ENCODE measurements around the gene RAD18.

RAD18 gene

GRCh38 chr3:8964436-8965370, 1.4 kb upstream of the RAD18 start:
- no peak for DNase-seq

- DNase-seq = no peak
Observed at GRCh38 chr3:8962226-8962861, 928 bp downstream of the RAD18 start.

- DNase-seq = peak; percentile 50 to 60 (median 54)
Observed at GRCh38 chr3:8959668-8960067, 3.6 kb downstream of the RAD18 start.

- DNase-seq = peak; percentile 46 to 70 (median 67)
Observed at GRCh38 chr3:8954938-8955763, 8.1 kb downstream of the RAD18 start.

GRCh38 chr3:8953313-8953712, 10.0 kb downstream of the RAD18 start:
- DNase-seq = no peak

GRCh38 chr3:8952130-8952529, 11.1 kb downstream of the RAD18 start:
- no peak for DNase-seq

GRCh38 chr3:8945890-8946600, 17.2 kb downstream of the RAD18 start:
- no peak for DNase-seq

GRCh38 chr3:8942746-8943488, 20.4 kb downstream of the RAD18 start:
- DNase-seq = no peak

- peak in 2 of 3 donors; percentile 11 to 12 for DNase-seq
Observed at GRCh38 chr3:8942115-8942514, 21.2 kb downstream of the RAD18 start.

- DNase-seq = peak in 2 of 3 donors; percentile 23 to 28
Observed at GRCh38 chr3:8938021-8938420, 25.3 kb downstream of the RAD18 start.

- no peak for DNase-seq
Observed at GRCh38 chr3:8937064-8938020, 25.9 kb downstream of the RAD18 start.

- DNase-seq = no peak
Observed at GRCh38 chr3:8932507-8932906, 30.8 kb downstream of the RAD18 start.

GRCh38 chr3:8931342-8931741, 31.9 kb downstream of the RAD18 start:
- DNase-seq = no peak

GRCh38 chr3:8929860-8930259, 33.4 kb downstream of the RAD18 start:
- DNase-seq = no peak

- DNase-seq = no peak
Observed at GRCh38 chr3:8914491-8914890, 48.8 kb downstream of the RAD18 start.

GRCh38 chr3:8911781-8912180, 51.5 kb downstream of the RAD18 start:
- no peak for DNase-seq

- no peak for DNase-seq
Observed at GRCh38 chr3:8909160-8909559, 54.1 kb downstream of the RAD18 start.

GRCh38 chr3:8903191-8903590, 60.1 kb downstream of the RAD18 start:
- peak in 1 of 3 donors; percentile 2 for DNase-seq

- DNase-seq = peak in 1 of 3 donors; percentile 12
Observed at GRCh38 chr3:8900869-8901268, 62.4 kb downstream of the RAD18 start.

- peak in 1 of 3 donors; percentile 3 for DNase-seq
Observed at GRCh38 chr3:8899876-8900460, 63.3 kb downstream of the RAD18 start.
